GM19397 (cell line): ENCODE data around the gene FEM1A.
"Not testable (repeated sequence)": the region's sequence is repeated elsewhere in the genome, so short reads cannot be mapped to it uniquely, and the experiment has no call there.

Experiments
- ATAC-seq: cut with Tn5 transposase; IDR thresholded peaks from one replicate; pipeline ENCODE4 v1.9.1; 2021; ENCODE audit warnings: mild to moderate bottlenecking, moderate library complexity; ENCODE audit not compliant: unreplicated experiment

Gene FEM1A

GRCh38 chr19:4844348-4845179, 53.0 kb downstream of the FEM1A start:
- no peak for ATAC-seq

DNA sequence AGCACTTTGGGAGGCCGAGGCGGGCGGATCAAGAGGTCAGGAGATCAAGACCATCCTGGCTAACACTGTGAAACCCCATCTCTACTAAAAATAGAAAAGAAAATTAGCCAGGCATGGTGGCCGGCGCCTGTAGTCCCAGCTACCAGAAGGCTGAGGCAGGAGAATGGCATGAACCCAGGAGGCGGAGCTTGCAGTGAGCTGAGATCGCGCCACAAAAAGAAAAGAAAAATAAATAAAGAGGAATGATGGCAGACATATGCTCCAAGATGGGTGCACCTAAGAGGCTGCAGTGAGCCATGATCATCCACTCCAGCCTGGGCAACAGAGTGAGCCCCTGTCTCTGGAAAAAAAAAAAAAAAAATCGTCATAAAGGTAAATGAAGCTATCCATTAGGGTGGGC, 54.4 kb downstream of the FEM1A start:
- ATAC-seq, result not testable (repeated sequence)

DNA sequence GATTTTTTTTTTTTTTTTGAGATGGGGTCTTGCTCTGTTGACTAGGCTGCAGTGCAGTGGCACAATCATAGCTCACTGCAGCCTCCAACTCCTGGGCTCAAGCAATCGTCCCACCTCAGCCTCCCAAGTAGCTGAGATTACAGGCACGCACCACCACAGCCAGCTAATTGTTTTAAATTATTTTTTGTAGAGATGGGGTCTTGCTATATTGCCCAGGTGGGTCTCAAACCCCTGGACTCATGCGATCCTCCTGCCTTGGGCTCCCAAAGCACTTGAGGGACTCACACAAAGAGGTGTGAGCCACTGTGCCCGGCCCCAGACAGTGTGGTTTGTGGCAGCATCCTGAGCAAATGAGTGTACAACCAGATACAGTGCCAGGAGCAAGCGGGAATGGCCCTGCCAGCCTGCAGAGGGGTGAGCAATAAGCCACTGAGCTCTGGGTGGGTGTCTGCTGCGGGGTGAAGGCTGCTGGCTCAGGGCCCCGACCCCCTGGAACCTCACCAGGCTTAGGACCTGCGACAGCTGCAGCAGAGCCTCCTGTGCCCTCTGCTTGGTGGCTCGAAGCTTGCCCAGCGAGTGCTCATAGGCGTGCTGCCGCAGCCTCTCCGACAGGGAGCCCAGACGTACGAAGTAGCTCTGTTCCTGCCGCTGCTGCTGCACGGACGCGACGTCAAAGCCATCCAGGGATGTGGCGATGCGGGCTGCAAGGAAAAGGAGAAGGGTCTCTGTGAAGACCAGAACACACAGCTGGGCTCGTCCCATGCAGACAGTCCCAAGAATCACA, 55.8 kb downstream of the FEM1A start:
- no peak for ATAC-seq

GRCh38 chr19:4849019-4849418, 57.5 kb downstream of the FEM1A start:
- no peak for ATAC-seq
